B cell (primary cell): Measurements from ENCODE around the gene CRB1.

Source experiments
- EZH2 ChIP-seq: IDR thresholded peaks from 2 replicates; pipeline ENCODE4 v1.6.1; 2012; ENCODE audit warnings: borderline replicate concordance, low read depth, mild to moderate bottlenecking, moderate library complexity, low read length; ENCODE audit not compliant: insufficient read depth, poor library complexity, severe bottlenecking
- TF ChIP-seq, protein P1 (sequence below): fragments of 200-600 bp; IDR thresholded peaks from one replicate; pipeline ENCODE4 v1.8.0; 2022; ENCODE audit warnings: antibody characterized with exemption, mild to moderate bottlenecking

DNA sequence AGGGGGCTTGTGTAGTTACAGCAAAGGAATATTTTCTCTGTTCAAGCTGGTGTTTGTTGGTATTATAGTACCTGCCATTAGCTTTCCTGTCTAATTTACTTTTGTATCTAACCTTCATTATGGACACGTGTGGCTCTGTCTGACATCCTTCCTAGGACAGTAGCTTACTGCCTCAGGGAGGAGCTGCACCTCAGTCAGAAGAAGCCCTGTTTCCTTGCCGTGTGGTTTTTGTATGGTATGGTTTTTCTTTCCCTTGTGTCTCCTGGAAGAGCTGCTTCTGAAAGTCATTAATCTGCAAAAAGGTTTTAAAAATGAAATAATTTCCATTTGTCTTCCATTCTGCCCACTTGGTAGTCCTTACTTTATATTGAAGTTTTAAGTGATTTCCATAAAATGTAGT lies 17.4 kb upstream of the CRB1 start:
- no peak for TF ChIP-seq EZH2
- TF ChIP-seq, protein P1, sequence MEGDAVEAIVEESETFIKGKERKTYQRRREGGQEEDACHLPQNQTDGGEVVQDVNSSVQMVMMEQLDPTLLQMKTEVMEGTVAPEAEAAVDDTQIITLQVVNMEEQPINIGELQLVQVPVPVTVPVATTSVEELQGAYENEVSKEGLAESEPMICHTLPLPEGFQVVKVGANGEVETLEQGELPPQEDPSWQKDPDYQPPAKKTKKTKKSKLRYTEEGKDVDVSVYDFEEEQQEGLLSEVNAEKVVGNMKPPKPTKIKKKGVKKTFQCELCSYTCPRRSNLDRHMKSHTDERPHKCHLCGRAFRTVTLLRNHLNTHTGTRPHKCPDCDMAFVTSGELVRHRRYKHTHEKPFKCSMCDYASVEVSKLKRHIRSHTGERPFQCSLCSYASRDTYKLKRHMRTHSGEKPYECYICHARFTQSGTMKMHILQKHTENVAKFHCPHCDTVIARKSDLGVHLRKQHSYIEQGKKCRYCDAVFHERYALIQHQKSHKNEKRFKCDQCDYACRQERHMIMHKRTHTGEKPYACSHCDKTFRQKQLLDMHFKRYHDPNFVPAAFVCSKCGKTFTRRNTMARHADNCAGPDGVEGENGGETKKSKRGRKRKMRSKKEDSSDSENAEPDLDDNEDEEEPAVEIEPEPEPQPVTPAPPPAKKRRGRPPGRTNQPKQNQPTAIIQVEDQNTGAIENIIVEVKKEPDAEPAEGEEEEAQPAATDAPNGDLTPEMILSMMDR, result no peak
